DND-41 (cell line): ENCODE results near the gene CD37.

Source experiments
- ATAC-seq: fragments of 200-7000 bp; cut with Tn5 transposase; 3 replicates; pipeline ENCODE4 v1.9.1; 2021; ENCODE audit warnings: low read depth; ENCODE audit not compliant: insufficient read depth
- DNase-seq: peaks from one replicate; pipeline ENCODE4 v3.0.0-alpha.2; 2020
- H2AFZ ChIP-seq: 2 replicates; pipeline ENCODE4 v1.6.0; 2012; ENCODE audit warnings: low read depth, low read length
- H3K27ac ChIP-seq: 2 replicates; pipeline ENCODE4 v1.5.1; 2012; ENCODE audit warnings: low read length, inconsistent platforms
- H3K27me3 ChIP-seq: fragments of 200-600 bp; sonication (generic); 2 replicates; pipeline ENCODE4 v1.6.0; 2012; ENCODE audit warnings: low read length, mild to moderate bottlenecking, inconsistent platforms; ENCODE audit not compliant: insufficient read depth, poor library complexity
- H3K36me3 ChIP-seq: 2 replicates; pipeline ENCODE4 v1.5.1; 2012; ENCODE audit warnings: low read length, inconsistent platforms; ENCODE audit not compliant: insufficient read depth
- H3K4me1 ChIP-seq: 2 replicates; pipeline ENCODE4 v1.5.1; 2012; ENCODE audit warnings: mild to moderate bottlenecking, low read length; ENCODE audit not compliant: insufficient read depth
- H3K4me2 ChIP-seq: 2 replicates; pipeline ENCODE4 v1.6.0; 2012; ENCODE audit warnings: mild to moderate bottlenecking, moderate library complexity, low read length, inconsistent platforms; ENCODE audit not compliant: insufficient read depth
- H3K4me3 ChIP-seq, 2 experiments: fragments of 200-600 bp in 1 of 2; shearing (Covaris generic) in 1 of 2; 2 replicates each; pipeline ENCODE4 v1.5.1; 2012 to 2016; ENCODE audit warnings: inconsistent platforms in 2 of 2, low read length in 2 of 2, mild to moderate bottlenecking in 2 of 2, low read depth in 1 of 2, moderate library complexity in 1 of 2
- H3K79me2 ChIP-seq: 2 replicates; pipeline ENCODE4 v1.6.0; 2012; ENCODE audit warnings: low read length, inconsistent platforms; ENCODE audit not compliant: insufficient read depth
- H3K9ac ChIP-seq: 2 replicates; pipeline ENCODE4 v1.6.0; 2012; ENCODE audit warnings: low read depth, mild to moderate bottlenecking, inconsistent platforms, low read length, moderate library complexity
- H3K9me3 ChIP-seq: 2 replicates; pipeline ENCODE4 v1.5.1; 2012; ENCODE audit warnings: low read length, moderate library complexity, mild to moderate bottlenecking, inconsistent platforms; ENCODE audit not compliant: insufficient read depth, severe bottlenecking
- H4K20me1 ChIP-seq: 2 replicates; pipeline ENCODE4 v1.6.0; 2012; ENCODE audit warnings: low read length; ENCODE audit not compliant: insufficient read depth
- EZH2 ChIP-seq: IDR thresholded peaks from 3 replicates; pipeline ENCODE4 v1.6.1; 2012; ENCODE audit warnings: borderline replicate concordance, low read depth, mild to moderate bottlenecking, moderate library complexity, low read length, inconsistent platforms; ENCODE audit not compliant: severe bottlenecking
- TF ChIP-seq, protein P1 (sequence below): IDR thresholded peaks from 2 replicates; pipeline ENCODE4 v1.5.1; 2012; ENCODE audit warnings: borderline replicate concordance, low read length, moderate library complexity, mild to moderate bottlenecking; ENCODE audit not compliant: poor library complexity, severe bottlenecking; ENCODE audit errors: extremely low read depth

The CD37 gene

DNA sequence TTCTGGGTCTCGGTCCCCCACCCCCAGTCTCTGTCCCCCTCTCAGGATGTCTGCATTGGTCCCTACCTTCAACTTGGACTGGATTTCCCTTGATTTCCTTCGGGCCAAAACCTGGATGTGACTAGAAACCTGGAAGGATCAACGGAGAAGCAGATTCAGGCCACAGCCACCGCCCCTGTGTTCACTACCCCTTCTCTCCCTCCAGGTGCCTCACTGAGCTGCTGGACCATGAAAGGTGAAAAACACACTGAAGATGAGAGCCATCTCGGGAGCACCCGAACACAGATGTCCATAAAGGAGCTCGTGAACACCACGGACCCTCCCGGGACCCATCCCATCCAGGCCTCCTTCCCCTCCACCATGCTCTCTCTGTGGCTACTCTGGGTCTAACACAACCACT is 22.0 kb downstream of the CD37 start:
- no peak overlapping the region for H3K9ac ChIP-seq
- no peaks in the 10 kb centered on the region for H4K20me1 ChIP-seq
- no peaks in the 10 kb centered on the region for H3K27me3 ChIP-seq
- H3K4me3 ChIP-seq: no peak overlapping the region
- ATAC-seq (no peak), DNase-seq (no peak)
- H3K27ac ChIP-seq: no peak overlapping the region
- no peaks in the 10 kb centered on the region for H3K9me3 ChIP-seq
- no peaks in the 10 kb centered on the region for H3K79me2 ChIP-seq
- no peak overlapping the region for H2AFZ ChIP-seq
- H3K4me1 ChIP-seq: no peaks in the 10 kb centered on the region
- H3K36me3 ChIP-seq: no peaks in the 10 kb centered on the region
- TF ChIP-seq, protein P1, sequence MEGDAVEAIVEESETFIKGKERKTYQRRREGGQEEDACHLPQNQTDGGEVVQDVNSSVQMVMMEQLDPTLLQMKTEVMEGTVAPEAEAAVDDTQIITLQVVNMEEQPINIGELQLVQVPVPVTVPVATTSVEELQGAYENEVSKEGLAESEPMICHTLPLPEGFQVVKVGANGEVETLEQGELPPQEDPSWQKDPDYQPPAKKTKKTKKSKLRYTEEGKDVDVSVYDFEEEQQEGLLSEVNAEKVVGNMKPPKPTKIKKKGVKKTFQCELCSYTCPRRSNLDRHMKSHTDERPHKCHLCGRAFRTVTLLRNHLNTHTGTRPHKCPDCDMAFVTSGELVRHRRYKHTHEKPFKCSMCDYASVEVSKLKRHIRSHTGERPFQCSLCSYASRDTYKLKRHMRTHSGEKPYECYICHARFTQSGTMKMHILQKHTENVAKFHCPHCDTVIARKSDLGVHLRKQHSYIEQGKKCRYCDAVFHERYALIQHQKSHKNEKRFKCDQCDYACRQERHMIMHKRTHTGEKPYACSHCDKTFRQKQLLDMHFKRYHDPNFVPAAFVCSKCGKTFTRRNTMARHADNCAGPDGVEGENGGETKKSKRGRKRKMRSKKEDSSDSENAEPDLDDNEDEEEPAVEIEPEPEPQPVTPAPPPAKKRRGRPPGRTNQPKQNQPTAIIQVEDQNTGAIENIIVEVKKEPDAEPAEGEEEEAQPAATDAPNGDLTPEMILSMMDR: no peak
- TF ChIP-seq EZH2: no peak
- H3K4me2 ChIP-seq: no peak overlapping the region

DNA sequence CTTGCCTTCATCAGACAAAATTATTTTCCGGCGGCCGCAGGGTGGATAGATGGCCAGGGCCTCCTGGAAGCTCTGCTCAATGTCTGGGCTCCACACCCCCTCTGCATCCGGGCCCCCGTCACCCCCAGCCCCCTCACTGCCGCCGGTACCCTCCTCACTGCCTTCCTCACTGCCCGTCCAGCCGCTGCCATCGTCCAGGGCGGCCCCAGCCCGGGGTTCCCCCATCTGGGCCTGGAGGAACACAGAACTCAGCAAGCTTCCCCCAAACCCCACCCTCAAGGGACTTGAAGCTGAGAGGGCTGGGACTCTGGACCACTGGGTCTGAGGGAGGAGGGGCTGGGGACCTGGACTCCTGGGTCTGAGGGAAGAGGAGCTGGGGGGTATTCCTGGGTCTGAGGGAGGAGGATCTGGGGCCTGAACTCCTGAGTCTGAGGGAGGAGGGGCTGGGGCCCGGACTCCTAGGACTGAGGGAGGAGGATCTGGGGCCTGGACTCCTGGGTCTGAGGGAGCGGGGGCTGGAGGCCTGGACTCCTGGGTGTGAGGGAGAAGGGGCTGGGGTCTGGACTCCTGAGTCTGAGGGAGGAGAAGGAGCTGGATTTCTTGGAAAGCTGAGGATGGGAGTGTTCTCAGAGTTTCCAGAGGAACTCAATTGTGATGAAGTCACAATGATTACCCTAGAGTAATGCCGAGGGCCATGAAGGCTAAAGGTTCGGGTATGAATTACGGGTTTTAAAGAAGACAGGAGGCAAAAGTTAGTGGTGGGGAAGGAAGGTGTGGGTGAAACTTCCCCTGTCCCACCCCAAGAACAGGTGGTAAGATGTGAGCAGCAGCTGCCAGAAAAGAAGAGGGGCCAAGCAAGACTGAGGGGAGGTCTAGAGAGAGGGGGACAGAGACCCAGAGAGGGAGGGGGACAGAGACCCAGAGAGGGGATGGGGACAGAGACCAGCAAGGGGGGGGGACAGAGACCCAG is 24.9 kb downstream of the CD37 start:
- Histone ChIP-seq H3K4me3 (no peak overlapping the region), H2AFZ (no peak overlapping the region), H3K4me1 (no peaks in the 10 kb centered on the region), H3K4me2 (no peak overlapping the region), H3K9ac (no peak overlapping the region), H4K20me1 (no peaks in the 10 kb centered on the region), H3K79me2 (no peaks in the 10 kb centered on the region), H3K36me3 (no peaks in the 10 kb centered on the region), H3K27ac (no peak overlapping the region), H3K9me3 (no peaks in the 10 kb centered on the region), H3K27me3 (no peaks in the 10 kb centered on the region)
- no peak for ATAC-seq
- DNase-seq: no peak
- TF ChIP-seq EZH2: no peak
- TF ChIP-seq, protein P1: no peak

- no peak overlapping the region for H3K9ac ChIP-seq
- TF ChIP-seq, protein P1: no peak
- no peak for TF ChIP-seq EZH2
- H2AFZ ChIP-seq: no peak overlapping the region
- no peak overlapping the region for H3K4me2 ChIP-seq
- ATAC-seq (no peak), DNase-seq (no peak)
- H4K20me1 ChIP-seq: no peaks in the 10 kb centered on the region
- H3K27me3 ChIP-seq: no peaks in the 10 kb centered on the region
- no peaks in the 10 kb centered on the region for H3K9me3 ChIP-seq
- no peaks in the 10 kb centered on the region for H3K79me2 ChIP-seq
- no peaks in the 10 kb centered on the region for H3K36me3 ChIP-seq
- H3K4me3 ChIP-seq: no peak overlapping the region
- no peak overlapping the region for H3K27ac ChIP-seq
- H3K4me1 ChIP-seq: no peaks in the 10 kb centered on the region
Measured at GRCh38 chr19:49361438-49362047, 26.3 kb downstream of the CD37 start.
